Measurements from ENCODE around the gene APMAP.

DNA sequence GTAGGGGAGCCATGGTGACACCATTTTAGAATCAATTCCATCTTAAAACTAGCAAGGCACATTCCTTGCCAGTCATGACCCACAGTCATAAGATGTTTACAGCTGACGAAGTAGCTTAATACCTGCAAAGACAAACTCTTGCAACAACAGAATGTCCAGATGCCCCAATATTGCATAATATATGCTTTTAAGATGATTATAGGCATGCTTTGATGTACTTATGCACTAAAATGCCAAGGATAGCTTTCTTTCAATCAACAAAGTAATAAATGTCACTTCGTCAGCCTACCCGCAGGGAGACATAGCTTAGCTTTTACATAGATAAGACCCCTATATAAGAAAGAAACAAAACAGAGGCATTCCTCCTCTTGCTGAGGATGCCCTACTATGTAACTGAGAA is 38.7 kb upstream of the APMAP start:
- TF ChIP-seq, protein P1, sequence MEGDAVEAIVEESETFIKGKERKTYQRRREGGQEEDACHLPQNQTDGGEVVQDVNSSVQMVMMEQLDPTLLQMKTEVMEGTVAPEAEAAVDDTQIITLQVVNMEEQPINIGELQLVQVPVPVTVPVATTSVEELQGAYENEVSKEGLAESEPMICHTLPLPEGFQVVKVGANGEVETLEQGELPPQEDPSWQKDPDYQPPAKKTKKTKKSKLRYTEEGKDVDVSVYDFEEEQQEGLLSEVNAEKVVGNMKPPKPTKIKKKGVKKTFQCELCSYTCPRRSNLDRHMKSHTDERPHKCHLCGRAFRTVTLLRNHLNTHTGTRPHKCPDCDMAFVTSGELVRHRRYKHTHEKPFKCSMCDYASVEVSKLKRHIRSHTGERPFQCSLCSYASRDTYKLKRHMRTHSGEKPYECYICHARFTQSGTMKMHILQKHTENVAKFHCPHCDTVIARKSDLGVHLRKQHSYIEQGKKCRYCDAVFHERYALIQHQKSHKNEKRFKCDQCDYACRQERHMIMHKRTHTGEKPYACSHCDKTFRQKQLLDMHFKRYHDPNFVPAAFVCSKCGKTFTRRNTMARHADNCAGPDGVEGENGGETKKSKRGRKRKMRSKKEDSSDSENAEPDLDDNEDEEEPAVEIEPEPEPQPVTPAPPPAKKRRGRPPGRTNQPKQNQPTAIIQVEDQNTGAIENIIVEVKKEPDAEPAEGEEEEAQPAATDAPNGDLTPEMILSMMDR (IDR thresholded peaks at IDR 0.05), result no peak
- TF ChIP-seq ZFX (IDR thresholded peaks at IDR 0.05; ENCODE audit: borderline replicate concordance), result no peak

Measured in 22Rv1 (cell line).